HG02642 (cell line): ENCODE results near the gene SLC9A1.
"Not testable (repeated sequence)": the region's sequence is repeated elsewhere in the genome, so short reads cannot be mapped to it uniquely, and the experiment has no call there.

Source experiments
- ATAC-seq: cut with Tn5 transposase; IDR thresholded peaks from one replicate; pipeline ENCODE4 v1.9.1; 2021; ENCODE audit warnings: mild to moderate bottlenecking; ENCODE audit not compliant: unreplicated experiment, poor library complexity

The SLC9A1 gene

GRCh38 chr1:27135541-27136235 is 19.2 kb downstream of the SLC9A1 start:
- ATAC-seq: no peak

GRCh38 chr1:27133991-27134390 is 20.9 kb downstream of the SLC9A1 start:
- peak; percentile 41 for ATAC-seq

- no peak for ATAC-seq
Observed at GRCh38 chr1:27133158-27133557, 21.8 kb downstream of the SLC9A1 start.

- no peak for ATAC-seq
Observed at GRCh38 chr1:27132624-27133023, 22.3 kb downstream of the SLC9A1 start.

GRCh38 chr1:27132147-27132546 is 22.8 kb downstream of the SLC9A1 start:
- no peak for ATAC-seq

- no peak for ATAC-seq
Observed at GRCh38 chr1:27130798-27131197, 24.1 kb downstream of the SLC9A1 start.

GRCh38 chr1:27129225-27129624 is 25.7 kb downstream of the SLC9A1 start:
- ATAC-seq: no peak

GRCh38 chr1:27127419-27127818 is 27.5 kb downstream of the SLC9A1 start:
- ATAC-seq: no peak

GRCh38 chr1:27126391-27126790 is 28.5 kb downstream of the SLC9A1 start:
- no peak for ATAC-seq

GRCh38 chr1:27125125-27125524 is 29.8 kb downstream of the SLC9A1 start:
- not testable (repeated sequence) for ATAC-seq

- no peak for ATAC-seq
Observed at GRCh38 chr1:27124405-27124804, 30.5 kb downstream of the SLC9A1 start.

GRCh38 chr1:27122652-27123051 is 32.3 kb downstream of the SLC9A1 start:
- ATAC-seq: no peak

GRCh38 chr1:27120854-27121253 is 34.1 kb downstream of the SLC9A1 start:
- no peak for ATAC-seq

- no peak for ATAC-seq
Observed at GRCh38 chr1:27118440-27118689, 36.6 kb downstream of the SLC9A1 start.

GRCh38 chr1:27117733-27118439 is 37.0 kb downstream of the SLC9A1 start:
- ATAC-seq: no peak

GRCh38 chr1:27116697-27117096 is 38.2 kb downstream of the SLC9A1 start:
- no peak for ATAC-seq

- ATAC-seq: no peak
Observed at GRCh38 chr1:27116232-27116631, 38.7 kb downstream of the SLC9A1 start.

GRCh38 chr1:27114546-27114945 is 40.4 kb downstream of the SLC9A1 start:
- no peak for ATAC-seq

- no peak for ATAC-seq
Observed at GRCh38 chr1:27113861-27114260, 41.1 kb downstream of the SLC9A1 start.

GRCh38 chr1:27111626-27112573 is 43.0 kb downstream of the SLC9A1 start:
- peak; percentile 76 for ATAC-seq
